Effector memory CD8-positive, alpha-beta T cell (primary cell): ENCODE measurements around the gene FAM171A1.

ENCODE experiments used
- ATAC-seq: fragments of 150-1000 bp; cut with Tn5 transposase; replicated peaks from 2 replicates; pipeline ENCODE4 v1.10.0; 2021; ENCODE audit warnings: mild to moderate bottlenecking, moderate library complexity
- DNase-seq, 3 experiments: peaks; one replicate each; pipeline ENCODE4 v3.0.0; 2021
- H3K27ac Mint-ChIP-seq, 2 donors: one replicate each; pipeline ENCODE4 v1.8.0; 2022; ENCODE audit warnings: mild to moderate bottlenecking in 2 of 2, mixed read lengths in 2 of 2, moderate library complexity in 2 of 2
- H3K27me3 Mint-ChIP-seq, 2 donors: one replicate each; pipeline ENCODE4 v1.8.0; 2022; ENCODE audit warnings: mixed read lengths in 2 of 2
- H3K36me3 Mint-ChIP-seq: one replicate; pipeline ENCODE4 v1.8.0; 2022; ENCODE audit warnings: mild to moderate bottlenecking, moderate library complexity, mixed read lengths; ENCODE audit not compliant: insufficient read depth
- H3K4me1 Mint-ChIP-seq, 2 donors: one replicate each; pipeline ENCODE4 v1.8.0; 2022; ENCODE audit warnings: low read depth in 2 of 2, mixed read lengths in 2 of 2
- H3K4me3 Mint-ChIP-seq, 2 donors: one replicate each; pipeline ENCODE4 v1.8.0; 2022; ENCODE audit warnings: mild to moderate bottlenecking in 2 of 2, mixed read lengths in 2 of 2, moderate library complexity in 2 of 2
- H3K9me3 Mint-ChIP-seq, 2 donors: one replicate each; pipeline ENCODE4 v1.8.0; 2022; ENCODE audit warnings: mixed read lengths in 2 of 2

Gene FAM171A1

DNA sequence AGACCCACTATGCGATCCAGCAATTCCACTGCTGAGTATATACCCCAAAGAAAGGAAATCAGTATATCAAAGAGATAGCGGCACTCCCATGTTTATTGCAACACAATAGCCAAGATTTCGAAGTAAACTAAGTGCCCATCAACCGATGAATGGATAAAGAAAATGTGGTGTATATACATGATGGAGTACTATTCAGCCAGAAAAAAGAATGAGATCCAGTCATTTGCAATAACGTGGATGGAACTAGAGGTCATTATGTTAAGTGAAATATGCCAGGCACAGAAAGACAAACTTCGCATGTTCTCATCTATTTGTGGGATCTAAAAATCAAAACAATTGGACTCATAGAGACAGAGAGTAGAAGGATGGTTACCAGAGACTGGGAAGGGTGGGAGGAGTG is 195.5 kb downstream of the FAM171A1 start:
- H3K27ac Mint-ChIP-seq, result no peak overlapping the region
- DNase-seq (no peak), ATAC-seq (no peak)
- H3K4me3 Mint-ChIP-seq, result no peak overlapping the region
- H3K4me1 Mint-ChIP-seq, result peaks cover 8 to 16% of the 10 kb centered on the region in 2 donors
- H3K36me3 Mint-ChIP-seq, result no peaks in the 10 kb centered on the region
- peaks cover 0 to under 1% of the 10 kb centered on the region in 2 donors for H3K27me3 Mint-ChIP-seq
- no peaks in the 10 kb centered on the region for H3K9me3 Mint-ChIP-seq

DNA sequence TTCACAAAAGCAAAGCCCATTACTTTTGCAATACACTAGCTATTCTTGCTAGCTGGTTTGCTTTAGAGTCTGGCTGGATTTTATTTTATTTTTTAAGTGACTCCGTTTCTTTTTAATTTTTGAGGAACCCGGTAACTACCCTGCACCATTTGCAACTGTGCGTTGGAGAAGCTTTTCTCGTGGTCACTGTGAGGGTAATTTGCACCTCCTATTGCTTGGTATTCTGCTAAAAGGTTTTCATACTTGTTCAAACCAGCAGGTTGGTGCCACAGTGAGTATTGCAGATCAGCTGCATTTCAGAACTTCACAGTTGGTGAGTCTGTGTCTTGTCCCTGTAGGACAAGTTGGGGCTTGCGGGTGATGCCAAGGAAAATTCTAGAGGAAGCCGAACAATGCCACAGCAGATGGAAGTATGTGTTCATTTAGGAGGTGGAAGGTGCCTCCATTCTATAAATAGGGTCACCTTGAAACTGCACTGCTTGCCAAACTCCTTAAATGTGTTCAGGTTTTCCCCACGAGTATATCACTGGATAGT is 198.7 kb downstream of the FAM171A1 start:
- peak overlapping the region in 1 of 2 donors; percentile 93 for H3K27ac Mint-ChIP-seq

GRCh38 chr10:15169555-15170401 is 201.3 kb downstream of the FAM171A1 start:
- H3K9me3 Mint-ChIP-seq, result no peaks in the 10 kb centered on the region
- ATAC-seq, result peak; percentile 44
- H3K27ac Mint-ChIP-seq, result peak overlapping the region; percentile 86 to 90
- peak; percentile 49 to 54 (median 51) for DNase-seq
- H3K27me3 Mint-ChIP-seq, result no peaks in the 10 kb centered on the region
- peak overlapping the region; percentile 90 to 97 for H3K4me3 Mint-ChIP-seq
- H3K36me3 Mint-ChIP-seq, result peaks cover 7% of the 10 kb centered on the region
- peaks cover 36 to 47% of the 10 kb centered on the region in 2 donors for H3K4me1 Mint-ChIP-seq

More for the DNA sequence above, 198.7 kb downstream of the FAM171A1 start:
- Mint-ChIP-seq H3K4me1 (peaks cover 28 to 33% of the 10 kb centered on the region in 2 donors), H3K4me3 (no peak overlapping the region), H3K27me3 (no peaks in the 10 kb centered on the region), H3K36me3 (peaks cover 7% of the 10 kb centered on the region), H3K9me3 (no peaks in the 10 kb centered on the region)
- no peak for DNase-seq
- no peak for ATAC-seq

- Mint-ChIP-seq H3K36me3 (peaks cover 7% of the 10 kb centered on the region), H3K4me1 (peaks cover 40 to 51% of the 10 kb centered on the region in 2 donors), H3K4me3 (peak overlapping the region; percentile 92 to 97), H3K27me3 (no peaks in the 10 kb centered on the region), H3K27ac (peak overlapping the region; percentile 90 to 93), H3K9me3 (no peaks in the 10 kb centered on the region)
- DNase-seq (peak; percentile 83 to 89 (median 85)), ATAC-seq (peak; percentile 63)
These were observed 202.1 kb downstream of the FAM171A1 start for GRCh38 chr10:15168786-15169554.

GRCh38 chr10:15168291-15168785 is 202.8 kb downstream of the FAM171A1 start, which contains the start of gene NMT2:
TSS of gene NMT2 (minus strand) at chr10:15168693. CDS start at chr10:15168612, 81 bp downstream.
- peak within 1 kb of the TSS; percentile 92 to 97 for H3K4me3 Mint-ChIP-seq
- H3K36me3 Mint-ChIP-seq, result peaks cover 13% of the 10 kb centered on the region
- peaks cover 39 to 50% of the 10 kb centered on the region in 2 donors for H3K4me1 Mint-ChIP-seq
- peak within 1 kb of the TSS; percentile 90 to 93 for H3K27ac Mint-ChIP-seq
- H3K9me3 Mint-ChIP-seq, result no peaks in the 10 kb centered on the region
- ATAC-seq, result peak; percentile 74
- peak; percentile 68 to 78 (median 73) for DNase-seq
- no peaks in the 10 kb centered on the region for H3K27me3 Mint-ChIP-seq

GRCh38 chr10:15167411-15168290 is 203.4 kb downstream of the FAM171A1 start:
- ATAC-seq, result peak; percentile 17
- Mint-ChIP-seq H3K4me3 (peak overlapping the region; percentile 92 to 97), H3K4me1 (peaks cover 39 to 47% of the 10 kb centered on the region in 2 donors), H3K9me3 (no peaks in the 10 kb centered on the region), H3K27me3 (no peaks in the 10 kb centered on the region), H3K27ac (peak overlapping the region; percentile 84 to 93), H3K36me3 (peaks cover 13% of the 10 kb centered on the region)
- DNase-seq, result peak; percentile 36 to 44 (median 44)

- ATAC-seq (no peak), DNase-seq (no peak)
- Mint-ChIP-seq H3K4me3 (peak overlapping the region; percentile 92 to 97), H3K9me3 (no peaks in the 10 kb centered on the region), H3K36me3 (peaks cover 13% of the 10 kb centered on the region), H3K4me1 (peaks cover 41 to 50% of the 10 kb centered on the region in 2 donors), H3K27ac (peak overlapping the region in 1 of 2 donors; percentile 93), H3K27me3 (no peaks in the 10 kb centered on the region)
These were observed 204.8 kb downstream of the FAM171A1 start for GRCh38 chr10:15166325-15166724.

DNA sequence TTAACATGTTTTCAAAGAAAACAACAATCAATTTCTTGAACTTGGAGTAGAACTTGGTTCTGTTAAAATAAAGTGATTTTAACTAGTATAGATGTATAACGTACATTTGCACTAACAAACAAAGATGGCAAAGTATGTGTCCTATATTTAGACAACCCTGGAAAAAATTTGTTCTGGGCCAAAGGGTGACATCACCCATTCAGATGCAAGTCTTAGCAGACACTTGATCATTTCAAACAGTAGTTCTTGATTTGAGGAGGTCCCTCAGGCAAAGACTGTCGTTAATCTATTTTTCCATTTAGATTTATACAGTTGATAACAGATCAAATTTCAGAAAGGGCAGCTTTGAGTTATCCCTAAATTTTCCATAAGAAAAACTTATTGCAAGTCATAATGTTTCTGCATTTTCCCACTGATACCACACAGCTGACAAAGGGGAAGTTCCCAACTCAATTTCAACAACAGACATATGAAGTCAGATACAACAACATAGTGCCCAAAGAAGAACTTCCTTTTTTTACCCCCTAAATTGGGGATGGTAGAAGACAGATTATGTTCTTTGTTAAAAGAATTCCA is 207.7 kb downstream of the FAM171A1 start:
- H3K4me1 Mint-ChIP-seq, result peaks cover 32 to 39% of the 10 kb centered on the region in 2 donors
- H3K4me3 Mint-ChIP-seq, result no peak overlapping the region
- DNase-seq, result no peak
- H3K36me3 Mint-ChIP-seq, result peaks cover 16% of the 10 kb centered on the region
- H3K27ac Mint-ChIP-seq, result no peak overlapping the region
- H3K9me3 Mint-ChIP-seq, result no peaks in the 10 kb centered on the region
- ATAC-seq, result no peak
- no peaks in the 10 kb centered on the region for H3K27me3 Mint-ChIP-seq
